ENCODE results near the gene STK11IP.

STK11IP gene

DNA sequence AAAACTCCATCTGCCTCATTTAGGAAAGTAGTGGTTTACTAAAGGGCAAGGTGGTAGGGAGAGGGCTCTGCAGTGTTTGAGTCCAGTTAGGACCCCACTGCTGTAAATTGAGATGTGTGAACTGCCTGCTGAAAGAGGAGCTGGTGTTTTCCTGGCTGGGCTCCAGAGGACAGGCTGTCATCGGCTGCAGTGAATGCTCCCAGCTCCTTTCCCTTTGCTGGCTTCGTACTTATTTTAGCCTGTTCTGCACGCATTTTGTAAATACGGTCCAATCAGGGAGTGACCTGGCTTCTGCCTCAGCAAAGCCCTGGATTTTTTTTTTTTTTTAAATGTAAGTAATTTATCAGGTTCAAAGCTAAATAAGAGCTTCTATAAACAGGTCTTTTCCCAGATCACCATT, 67.3 kb downstream of the STK11IP start:
- TF ChIP-seq, protein P1, sequence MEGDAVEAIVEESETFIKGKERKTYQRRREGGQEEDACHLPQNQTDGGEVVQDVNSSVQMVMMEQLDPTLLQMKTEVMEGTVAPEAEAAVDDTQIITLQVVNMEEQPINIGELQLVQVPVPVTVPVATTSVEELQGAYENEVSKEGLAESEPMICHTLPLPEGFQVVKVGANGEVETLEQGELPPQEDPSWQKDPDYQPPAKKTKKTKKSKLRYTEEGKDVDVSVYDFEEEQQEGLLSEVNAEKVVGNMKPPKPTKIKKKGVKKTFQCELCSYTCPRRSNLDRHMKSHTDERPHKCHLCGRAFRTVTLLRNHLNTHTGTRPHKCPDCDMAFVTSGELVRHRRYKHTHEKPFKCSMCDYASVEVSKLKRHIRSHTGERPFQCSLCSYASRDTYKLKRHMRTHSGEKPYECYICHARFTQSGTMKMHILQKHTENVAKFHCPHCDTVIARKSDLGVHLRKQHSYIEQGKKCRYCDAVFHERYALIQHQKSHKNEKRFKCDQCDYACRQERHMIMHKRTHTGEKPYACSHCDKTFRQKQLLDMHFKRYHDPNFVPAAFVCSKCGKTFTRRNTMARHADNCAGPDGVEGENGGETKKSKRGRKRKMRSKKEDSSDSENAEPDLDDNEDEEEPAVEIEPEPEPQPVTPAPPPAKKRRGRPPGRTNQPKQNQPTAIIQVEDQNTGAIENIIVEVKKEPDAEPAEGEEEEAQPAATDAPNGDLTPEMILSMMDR (IDR thresholded peaks at IDR 0.05; ENCODE audit: extremely low read depth, missing control alignments) = no peak
- DNase-seq (ENCODE audit: low spot score) = no peak

DNA sequence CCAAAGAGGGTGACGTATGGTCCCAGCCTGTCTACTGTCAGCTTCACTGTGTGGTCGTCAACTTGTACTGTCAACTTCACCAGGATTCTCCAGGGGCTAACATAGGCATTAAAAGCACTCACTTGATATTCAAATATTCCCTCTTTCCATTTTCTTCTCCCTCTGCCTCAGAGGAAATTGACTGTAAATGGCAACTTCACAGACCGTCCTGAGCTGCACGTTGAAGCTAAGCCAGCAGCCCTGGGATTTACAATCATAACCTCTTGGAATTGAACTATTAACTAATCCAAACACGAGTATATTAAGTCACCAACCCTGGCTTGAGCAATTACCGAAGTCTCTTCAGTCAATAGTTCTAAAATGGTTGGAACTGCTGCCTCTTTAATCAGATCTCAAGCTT, 68.3 kb downstream of the STK11IP start:
- TF ChIP-seq, protein P1 (IDR thresholded peaks at IDR 0.05; ENCODE audit: extremely low read depth, missing control alignments) = no peak
- DNase-seq (ENCODE audit: low spot score) = no peak

Data from GM20000 (cell line).